DLD1 (cell line): ENCODE results near the gene MTG1.

Experiments used
- in situ Hi-C: cut with HindIII; loops from 2 replicates; pipeline ENCODE4 v1.10.0; 2017; ENCODE audit warnings: low sequenced_read_pairs

Gene MTG1

DNA sequence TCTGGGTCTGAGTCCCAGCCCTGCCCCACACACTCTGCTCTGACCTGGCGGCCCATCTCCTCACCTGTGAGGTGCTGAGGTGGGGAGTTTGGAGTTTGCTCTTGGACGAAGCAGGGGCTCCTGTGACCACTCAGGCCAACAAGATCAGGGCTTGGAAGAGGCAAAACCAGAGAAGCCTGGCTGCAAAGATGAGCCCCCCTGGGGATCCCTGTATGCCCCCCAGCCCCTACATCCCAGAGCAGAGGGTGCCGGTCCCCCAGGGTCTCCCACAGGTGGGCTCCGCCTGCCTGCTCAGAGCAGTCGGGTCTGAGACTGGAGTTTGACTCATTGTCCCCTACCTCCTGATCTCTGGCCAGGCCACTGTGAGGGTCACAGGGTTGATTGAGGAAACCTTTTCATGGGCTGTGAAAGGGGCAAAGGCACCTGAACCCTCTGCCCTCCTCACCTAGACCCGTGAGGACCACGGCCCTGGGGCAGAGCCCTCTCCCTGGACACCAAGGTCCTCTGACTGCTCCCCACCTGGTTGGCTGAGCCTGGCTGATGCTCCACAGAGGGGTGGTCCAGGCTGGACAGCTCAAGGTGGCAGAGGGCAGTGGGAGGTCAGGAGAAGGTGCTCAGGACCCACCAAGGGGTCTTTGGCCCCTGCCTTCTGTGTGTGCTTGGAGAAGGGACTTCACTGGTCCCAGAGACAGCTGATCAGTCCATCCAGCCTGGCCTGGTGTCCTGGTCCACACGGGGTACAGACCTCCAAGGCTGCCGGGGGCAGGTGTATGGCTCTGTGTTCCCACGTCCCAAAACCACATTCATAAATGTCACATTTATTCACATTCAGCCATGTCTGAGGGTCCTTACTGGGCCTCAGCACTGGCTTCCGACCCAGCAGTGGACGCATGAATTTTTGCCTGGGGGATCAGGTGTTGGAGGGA, 50.6 kb downstream of the MTG1 start:
- in situ Hi-C loops = no loop called here

DNA sequence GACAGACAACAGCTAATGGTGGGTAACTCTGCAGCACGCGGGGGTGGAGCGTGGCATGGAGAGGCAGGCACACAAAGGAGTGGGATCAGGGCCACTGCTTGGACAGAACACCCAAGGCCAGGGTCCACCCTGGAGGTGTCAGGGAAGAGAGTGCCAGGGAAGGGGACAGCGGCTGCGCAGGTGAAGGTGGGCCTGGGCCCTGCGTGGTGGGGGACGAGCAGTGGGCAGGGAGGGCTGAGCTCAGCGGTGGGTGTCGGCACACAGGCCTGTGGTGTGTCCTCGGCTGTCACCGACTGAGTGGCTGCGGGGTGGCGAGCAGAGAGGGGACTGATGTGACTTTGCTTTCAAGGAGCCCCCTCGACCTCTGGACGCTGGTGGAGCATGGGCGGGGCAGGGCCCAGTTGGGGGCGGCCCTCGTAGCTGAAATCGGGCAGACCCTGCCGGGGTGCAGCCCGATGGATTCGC, 51.3 kb downstream of the MTG1 start:
- in situ Hi-C loops = no loop called here

DNA sequence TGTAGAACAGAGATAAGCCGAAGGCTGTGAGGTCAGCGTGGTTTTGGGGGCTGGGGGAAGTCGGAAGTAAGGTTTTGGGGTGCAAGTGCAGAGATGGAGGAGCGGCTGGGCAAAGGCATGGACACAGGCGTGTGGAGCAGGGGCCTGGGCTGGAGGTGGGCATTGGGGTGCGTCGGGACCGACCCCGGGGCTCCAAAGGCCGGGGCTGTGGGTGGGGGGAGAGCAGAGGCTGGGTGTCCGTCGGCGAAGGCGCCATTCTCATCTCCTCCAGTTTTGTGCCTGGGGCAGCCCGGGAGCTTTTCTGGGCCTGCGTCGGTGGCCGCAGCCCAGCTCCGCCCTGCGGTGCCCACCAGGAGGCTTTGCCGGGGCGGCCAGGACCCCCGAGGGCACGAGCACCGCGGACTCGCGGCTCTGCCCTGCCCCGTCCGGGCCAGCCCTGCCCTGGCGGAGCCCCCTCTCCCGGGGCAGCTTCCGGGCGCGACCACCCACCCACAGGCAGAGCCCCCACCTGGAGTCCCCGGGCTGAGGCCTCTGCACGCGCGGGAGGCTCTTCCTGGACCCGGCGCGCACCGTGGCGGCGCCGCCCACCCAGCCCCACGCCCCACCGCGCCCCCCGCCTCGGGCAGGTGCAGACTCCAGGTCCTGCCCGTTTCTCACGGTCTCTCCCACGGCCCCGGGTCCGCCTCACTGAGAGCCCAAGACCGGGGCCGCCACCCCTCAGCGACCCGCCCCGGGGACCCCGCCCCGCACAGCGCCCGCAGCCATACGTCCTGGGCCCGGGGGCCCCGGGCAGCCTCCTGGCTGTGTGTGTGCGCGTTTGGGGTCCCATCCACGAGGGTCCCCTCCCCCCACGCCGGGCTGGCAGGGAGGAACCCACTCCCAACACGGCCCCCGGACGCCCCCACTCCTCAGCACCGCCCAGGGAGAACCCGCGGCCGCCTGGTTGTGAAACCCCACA, 52.1 kb downstream of the MTG1 start:
- in situ Hi-C loops = no loop called here

DNA sequence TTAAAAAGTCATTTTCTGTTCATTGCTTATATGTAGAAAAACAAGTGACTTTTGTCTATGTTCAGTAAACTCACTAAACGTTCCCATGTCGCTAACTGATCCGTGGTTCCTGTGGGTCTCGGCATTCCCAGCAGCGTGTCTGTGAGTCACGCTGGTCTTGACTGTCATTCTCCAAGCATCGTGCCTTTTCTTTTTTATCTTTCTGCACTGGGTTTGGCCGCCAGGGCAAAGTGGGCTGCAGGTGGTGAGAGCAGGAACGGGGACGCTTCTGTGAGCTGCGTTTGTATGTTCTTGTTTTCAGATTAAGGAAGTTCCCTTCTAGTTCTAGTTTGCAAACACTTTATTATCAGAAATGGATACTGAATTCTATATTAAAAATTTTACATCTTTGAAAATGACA, 53.0 kb downstream of the MTG1 start:
- in situ Hi-C loops = no loop called here

DNA sequence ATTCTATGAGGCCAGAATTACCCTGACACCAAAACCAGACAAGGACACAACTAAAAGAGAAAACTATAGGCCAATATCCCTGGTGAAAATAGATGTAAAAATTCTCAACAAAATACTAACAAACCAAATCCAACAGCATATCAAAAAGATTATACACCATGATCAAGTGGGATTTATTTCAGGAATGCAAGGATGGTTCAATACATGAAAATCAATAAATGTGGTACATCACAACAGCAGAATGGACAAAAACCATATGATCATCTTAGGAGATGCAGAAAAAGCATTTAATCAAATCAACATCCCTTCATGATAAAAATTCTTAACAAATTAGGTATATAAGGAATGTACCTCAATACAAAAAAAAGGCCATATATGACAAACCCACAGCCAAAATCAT, 54.2 kb downstream of the MTG1 start:
- in situ Hi-C loops = no loop called here

DNA sequence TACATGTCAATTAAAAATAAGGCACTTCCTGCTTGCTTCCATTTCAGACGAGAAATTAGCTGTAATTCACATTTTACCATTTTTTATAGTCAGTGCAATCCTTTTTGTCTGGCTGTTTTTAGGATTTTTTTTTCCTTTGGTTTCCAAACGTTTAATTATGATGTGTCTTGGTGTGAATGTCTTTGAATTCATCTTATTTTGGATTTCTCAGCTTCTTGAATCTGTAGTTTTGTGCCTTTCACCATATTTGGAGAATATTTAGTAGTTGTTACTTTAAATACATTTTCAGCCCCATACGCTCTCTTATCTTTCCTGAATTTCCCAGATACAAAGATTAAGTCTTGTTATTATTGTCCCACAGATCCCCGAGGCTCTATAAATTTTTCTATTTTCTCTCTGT, 57.4 kb downstream of the MTG1 start:
- in situ Hi-C loops = no loop called here

DNA sequence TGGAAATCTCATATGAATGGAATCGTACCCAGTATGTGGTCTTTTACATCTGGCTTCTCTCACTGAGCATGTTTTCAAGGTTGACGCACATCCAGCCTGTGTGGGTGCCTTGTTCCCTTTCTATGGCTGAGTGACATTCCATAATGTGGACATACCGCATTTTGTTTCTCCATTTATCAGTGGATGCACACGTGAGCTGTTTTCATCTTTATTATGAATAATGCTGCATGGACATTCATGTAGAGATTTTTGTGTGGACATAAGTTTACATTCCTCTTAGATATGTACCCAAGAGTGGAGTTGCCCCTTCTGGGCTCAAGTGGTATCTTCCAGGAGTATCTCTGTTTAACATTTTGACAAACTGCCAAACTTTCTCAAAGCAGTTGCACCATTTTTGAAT, 58.5 kb downstream of the MTG1 start:
- in situ Hi-C loops = no loop called here

DNA sequence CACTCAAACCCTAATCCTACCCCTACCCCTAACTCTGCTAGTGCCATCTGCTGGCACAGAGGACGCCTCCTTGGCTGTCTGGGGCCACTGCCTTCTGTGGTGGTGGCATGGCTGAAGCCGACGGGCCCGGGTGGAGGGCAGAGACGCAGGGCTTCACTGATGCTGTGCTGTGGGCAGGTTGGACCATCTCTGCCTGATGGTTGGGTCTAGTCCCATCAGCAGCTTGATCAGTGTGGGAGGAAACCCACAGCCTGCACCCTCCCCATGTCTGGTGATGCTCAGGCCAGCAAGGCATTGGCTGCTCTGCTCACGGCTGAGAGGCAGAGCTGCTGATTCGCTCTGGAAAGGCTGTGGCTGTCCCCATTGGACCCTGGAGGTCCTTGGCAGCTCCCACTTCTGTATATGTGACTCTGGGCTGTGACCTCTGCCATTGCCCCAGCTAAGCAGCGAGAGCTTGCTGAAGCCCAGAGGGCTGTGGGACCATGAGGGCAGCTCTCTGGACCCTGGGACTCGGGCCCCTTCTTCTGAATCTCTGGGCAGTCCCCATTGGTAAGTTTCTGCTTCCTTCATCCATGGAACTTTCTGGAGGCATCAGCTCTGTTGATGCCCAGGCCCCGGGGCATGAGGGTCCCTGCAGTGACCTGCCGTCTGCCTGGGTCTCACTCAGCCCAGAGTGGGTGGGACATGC, 59.7 kb downstream of the MTG1 start, which contains the start of gene SCART1:
Gene SCART1 (plus strand): TSS at position 430 of the 688 bp plus-strand sequence. CDS start 53 bp downstream, at position 483.
- in situ Hi-C loops = no loop called here

DNA sequence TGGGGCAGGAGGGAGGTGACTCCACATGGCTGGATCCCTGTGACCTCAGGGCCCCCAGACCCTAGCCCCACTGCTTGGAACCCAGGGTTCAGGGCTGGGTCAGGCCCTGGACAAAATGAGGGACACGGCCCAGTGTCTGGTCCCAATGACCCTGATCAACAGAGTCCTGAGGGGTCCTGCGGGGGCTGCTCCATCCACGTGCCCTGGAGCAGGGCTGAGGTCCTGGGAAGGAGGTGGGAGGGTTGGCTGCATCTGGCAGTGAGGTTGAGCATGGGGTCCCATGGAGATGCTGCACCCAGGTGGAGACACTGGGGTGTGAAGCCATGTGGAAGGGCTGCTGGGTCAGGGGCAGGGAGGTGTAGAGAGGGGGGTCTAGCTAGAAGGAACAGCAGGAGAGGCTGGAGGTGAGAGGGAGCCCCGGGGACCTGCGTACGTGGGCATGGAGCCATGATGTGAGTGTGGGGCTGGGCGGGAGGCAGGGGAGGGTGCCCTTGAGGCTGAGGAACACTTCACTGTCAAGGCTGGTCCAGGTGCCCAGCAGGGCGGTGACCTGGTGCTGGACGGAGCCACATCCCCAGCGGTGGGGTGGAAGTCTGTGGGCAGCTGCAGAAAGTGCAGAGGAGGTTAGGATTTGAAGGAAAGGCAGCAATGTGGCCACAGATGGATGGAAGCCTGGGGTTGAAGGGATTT, 60.4 kb downstream of the MTG1 start:
- in situ Hi-C loops = no loop called here

DNA sequence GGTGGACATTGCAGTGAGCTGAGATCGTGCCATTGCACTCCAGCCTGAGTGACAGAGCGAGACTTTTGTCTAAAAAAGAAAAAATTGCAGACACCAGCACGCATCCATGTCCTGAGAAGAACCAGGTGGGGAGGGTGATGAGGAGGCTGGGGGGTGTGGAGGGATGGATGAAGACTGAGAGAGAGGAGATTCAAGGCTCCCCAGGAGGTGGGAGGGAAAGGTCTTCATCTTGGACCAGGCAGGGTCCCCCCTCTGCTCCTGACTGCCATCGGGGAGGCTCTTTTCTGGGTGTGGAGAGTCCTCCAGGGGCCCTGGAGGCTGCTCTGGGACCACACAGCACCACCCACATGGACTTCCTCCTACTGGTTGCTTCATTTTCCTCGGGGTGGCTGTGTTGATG, 61.2 kb downstream of the MTG1 start:
- in situ Hi-C loops = no loop called here

DNA sequence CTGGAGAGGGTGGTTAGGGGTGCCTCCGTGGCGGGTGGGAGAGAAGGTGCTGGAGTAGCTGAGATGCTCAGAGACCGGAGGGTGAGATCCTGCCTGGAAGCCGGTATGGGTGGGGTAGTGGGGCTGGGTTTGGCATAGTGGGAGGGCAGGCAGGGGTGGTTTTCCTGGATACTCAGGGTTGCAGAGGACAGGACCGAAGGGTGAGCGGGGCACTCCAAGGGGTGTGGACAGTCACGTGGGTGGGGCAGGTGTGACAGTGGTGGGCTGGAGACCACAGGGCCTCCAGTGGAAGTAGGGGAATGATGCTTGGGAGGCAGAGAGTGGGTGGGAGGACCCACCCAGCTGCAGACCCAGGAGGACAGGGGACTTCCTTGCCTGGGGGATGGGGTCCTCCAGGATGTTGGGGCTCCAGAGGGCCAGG, 61.7 kb downstream of the MTG1 start:
- in situ Hi-C loops = no loop called here

DNA sequence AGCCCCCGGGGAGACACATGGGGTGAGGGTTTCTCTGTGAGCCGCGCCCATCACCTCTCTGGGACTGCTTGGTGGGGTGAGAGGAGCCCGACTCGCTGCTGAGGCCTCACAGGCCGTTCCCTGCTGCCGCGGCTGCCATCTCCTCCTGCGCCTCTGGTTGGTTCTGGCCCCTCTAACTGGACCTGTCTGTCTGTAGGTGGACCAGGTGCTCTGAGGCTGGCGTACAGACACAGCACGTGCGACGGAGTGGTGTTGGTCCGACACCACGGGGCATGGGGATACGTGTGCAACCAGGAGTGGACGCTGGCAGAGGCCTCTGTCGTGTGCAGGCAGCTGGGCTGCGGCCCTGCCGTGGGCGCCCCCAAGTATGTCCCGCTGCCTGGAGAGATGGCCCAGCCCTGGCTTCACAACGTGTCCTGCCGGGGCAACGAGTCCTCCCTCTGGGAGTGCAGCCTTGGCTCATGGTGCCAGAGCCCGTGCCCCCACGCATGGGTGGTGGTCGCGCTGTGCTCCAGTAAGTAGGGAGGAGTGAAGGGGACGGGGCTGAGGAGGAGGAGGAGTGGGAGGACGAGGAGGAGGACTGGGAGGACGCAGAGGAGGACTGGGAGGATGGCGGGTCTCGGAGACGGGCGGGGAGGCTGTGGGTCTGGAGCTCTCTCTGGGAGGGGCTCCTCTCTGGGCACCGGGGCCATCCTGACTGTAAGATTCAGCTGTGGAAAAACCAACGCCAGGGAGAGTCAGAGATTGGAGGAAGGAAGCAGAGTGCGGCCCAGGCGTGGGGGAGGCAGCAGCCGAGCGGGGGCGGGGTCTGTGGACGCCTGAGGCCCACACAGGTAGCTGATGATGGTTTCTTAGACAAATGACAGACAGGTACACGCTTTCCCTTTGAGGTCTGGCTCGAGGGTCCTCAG, 62.3 kb downstream of the MTG1 start:
- in situ Hi-C loops = no loop called here

DNA sequence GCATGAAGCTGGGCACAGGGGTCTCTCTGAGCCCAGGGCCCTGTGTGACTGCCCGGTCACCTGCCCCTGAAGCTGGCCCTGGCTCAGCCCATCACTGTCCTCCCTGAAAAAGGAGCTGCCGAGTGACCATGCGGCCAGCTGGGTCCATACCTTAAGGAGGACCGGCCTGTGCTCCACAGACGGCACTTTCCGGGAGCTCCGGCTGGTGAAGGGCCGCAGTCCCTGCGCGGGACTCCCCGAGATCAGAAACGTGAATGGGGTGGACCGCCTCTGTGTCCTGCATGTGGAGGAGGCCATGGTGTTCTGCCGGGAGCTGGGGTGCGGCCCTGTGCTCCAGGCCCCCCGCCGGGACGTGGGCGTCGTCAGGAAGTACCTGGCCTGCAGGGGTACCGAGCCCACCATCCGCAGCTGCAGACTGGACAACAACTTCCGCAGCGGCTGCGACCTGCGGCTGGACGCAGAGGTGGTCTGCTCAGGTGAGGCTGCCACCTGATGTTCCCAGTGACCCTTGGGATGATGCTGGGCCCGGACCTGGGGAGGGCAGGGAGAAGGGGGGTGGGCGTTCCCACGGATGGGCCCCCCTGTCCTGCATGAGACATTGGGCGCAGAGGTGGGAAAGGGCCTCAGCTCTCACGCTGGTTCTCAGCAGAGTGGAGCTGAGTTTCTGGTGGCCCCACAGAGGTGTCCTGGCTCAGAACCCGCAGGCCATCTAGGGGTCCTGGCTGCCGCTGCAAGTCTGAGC, 63.3 kb downstream of the MTG1 start:
- in situ Hi-C loops = no loop called here

DNA sequence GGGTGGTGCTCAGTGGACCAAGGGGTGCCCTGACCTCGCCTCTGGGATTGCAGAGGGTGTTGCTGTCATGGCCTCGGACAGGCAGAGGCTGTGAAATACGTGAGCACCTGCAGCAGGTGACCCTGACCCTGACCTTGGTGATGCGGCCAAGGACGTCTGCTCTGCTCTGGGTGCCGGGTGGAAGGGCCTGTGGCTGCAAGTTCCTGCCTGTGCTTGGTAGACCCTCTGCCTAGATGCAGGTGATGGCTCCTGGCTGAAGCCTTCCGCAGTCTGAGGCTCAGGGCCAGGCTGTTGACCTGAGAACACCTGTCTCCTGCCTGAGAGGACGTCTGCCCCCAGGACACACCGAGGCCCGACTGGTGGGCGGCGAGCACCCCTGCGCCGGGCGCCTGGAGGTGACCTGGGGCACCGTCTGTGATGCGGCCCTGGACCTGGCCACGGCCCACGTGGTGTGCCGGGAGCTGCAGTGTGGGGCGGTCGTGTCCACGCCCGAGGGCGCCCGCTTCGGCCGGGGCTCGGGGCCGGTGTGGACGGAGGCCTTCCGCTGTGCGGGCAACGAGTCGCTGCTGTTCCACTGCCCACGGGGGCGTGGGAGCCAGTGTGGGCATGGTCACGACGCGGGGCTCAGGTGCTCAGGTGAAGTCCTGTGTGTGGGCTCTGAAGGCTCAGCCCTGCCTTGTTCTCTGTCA, 64.2 kb downstream of the MTG1 start:
- in situ Hi-C loops = no loop called here

DNA sequence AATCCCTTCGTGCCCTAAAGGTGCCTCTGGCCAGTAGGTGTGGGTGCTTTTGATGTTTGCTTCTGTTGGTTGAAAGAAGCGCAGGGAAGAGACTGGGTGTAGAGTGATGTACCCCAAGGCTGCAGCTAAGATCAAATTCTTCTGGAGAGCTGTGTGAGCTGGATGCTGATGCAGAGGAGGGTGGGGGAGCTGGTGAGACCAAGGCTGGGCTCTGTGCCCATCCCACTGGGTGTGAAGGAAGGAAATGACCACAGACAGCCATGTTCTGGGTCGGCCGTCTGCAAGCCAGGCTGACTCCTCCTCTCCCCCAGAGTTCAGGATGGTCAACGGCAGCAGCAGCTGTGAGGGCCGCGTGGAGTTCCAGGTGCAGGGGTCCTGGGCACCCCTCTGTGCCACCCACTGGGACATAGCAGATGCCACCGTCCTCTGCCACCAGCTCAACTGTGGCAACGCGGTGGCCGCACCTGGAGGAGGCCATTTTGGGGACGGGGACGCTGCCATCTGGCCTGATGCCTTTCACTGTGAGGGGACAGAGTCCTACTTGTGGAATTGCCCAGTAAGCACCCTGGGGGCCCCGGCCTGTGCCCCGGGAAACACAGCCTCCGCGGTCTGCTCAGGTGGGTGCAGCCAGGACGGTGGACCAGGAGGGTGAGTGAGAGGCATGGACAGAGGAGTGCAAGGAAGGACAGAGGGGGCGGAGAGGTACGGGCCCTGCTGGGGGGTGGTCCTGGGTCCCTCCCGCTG, 64.9 kb downstream of the MTG1 start:
- in situ Hi-C loops = no loop called here

DNA sequence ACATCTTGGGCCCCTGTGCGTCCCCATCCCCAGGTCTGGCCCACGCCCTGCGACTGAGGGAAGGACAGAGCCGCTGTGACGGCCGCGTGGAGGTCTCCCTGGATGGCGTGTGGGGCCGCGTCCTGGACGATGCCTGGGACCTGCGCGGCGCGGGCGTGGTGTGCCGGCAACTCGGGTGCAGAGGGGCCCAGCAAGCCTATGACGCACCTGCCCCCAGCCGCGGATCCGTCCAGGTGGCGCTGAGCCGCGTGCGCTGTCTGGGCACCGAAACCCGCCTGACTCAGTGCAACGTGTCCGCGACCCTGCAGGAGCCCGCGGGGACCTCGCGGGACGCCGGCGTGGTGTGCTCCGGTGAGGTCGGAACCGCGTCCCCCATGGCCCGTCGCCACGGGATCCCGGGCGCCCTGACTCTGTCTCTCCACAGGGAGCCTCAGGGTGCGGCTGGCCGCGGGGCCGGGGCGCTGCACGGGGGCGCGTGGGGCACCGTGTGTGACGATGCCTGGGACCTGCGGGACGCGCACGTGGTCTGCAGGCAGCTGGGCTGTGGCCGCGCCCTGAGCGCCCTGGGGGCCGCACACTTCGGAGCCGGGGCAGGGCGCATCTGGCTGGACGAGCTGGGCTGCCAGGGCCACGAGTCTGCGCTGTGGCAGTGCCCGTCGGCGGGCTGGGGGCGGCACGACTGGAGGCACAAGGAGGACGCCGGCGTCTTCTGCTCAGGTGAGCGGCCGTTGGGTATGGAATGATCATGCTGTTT, 65.7 kb downstream of the MTG1 start:
- in situ Hi-C loops = no loop called here
